Neural cell (in vitro differentiated cells): ENCODE measurements around the gene MAT2A. TPM values are rescaled to one million over a fixed set of nuclear protein-coding genes. Genes with fewer than 3 reads are reported as not detected.

ENCODE experiments used
- H2AFZ ChIP-seq: fragments of 200-600, 300-800 bp; sonication (generic), shearing (Covaris generic); 2 replicates; pipeline ENCODE4 v1.6.0; 2014; ENCODE audit warnings: low read depth, mild to moderate bottlenecking, antibody characterized with exemption, low read length, moderate library complexity
- H3F3A ChIP-seq: fragments of 200-600 bp; shearing (Covaris generic); 2 replicates; pipeline ENCODE4 v1.6.1; 2016; ENCODE audit warnings: mild to moderate bottlenecking, moderate library complexity, mixed read lengths, antibody characterized with exemption, low read length; ENCODE audit not compliant: insufficient read depth, poor library complexity, severe bottlenecking
- H3K27ac ChIP-seq: fragments of 200-600, 300-800 bp; sonication (generic), shearing (Covaris generic); 2 replicates; pipeline ENCODE4 v1.5.1; 2014; ENCODE audit warnings: mild to moderate bottlenecking, low read length, moderate library complexity
- H3K27me3 ChIP-seq: fragments of 300-800, 200-600 bp; sonication (generic), shearing (Covaris generic); 2 replicates; pipeline ENCODE4 v1.6.0; 2014; ENCODE audit warnings: mild to moderate bottlenecking, low read depth, low read length, moderate library complexity; ENCODE audit not compliant: insufficient read depth
- H3K36me3 ChIP-seq: fragments of 300-800, 200-600 bp; sonication (generic), shearing (Covaris generic); 2 replicates; pipeline ENCODE4 v1.5.1; 2014; ENCODE audit warnings: mild to moderate bottlenecking, antibody characterized with exemption, low read length, moderate library complexity; ENCODE audit not compliant: insufficient read depth
- H3K4me2 ChIP-seq: fragments of 300-800, 200-600 bp; sonication (generic), shearing (Covaris generic); 2 replicates; pipeline ENCODE4 v1.6.0; 2014; ENCODE audit warnings: mild to moderate bottlenecking, low read length
- H3K4me3 ChIP-seq: fragments of 300-800, 200-600 bp; sonication (generic), shearing (Covaris generic); 2 replicates; pipeline ENCODE4 v1.5.1; 2014; ENCODE audit warnings: mild to moderate bottlenecking, low read length, moderate library complexity
- H3K79me2 ChIP-seq: fragments of 200-600 bp; shearing (Covaris generic); replicated peaks from 2 replicates; pipeline ENCODE4 v1.6.0; 2014; ENCODE audit warnings: mild to moderate bottlenecking, low read length, moderate library complexity; ENCODE audit not compliant: insufficient read depth
- H3K9ac ChIP-seq: fragments of 300-800, 200-600 bp; sonication (generic), shearing (Covaris generic); 2 replicates; pipeline ENCODE4 v1.6.1; 2016; ENCODE audit warnings: mild to moderate bottlenecking, low read length, mixed read lengths
- H3K9me2 ChIP-seq: fragments of 200-600 bp; shearing (Covaris generic); 2 replicates; pipeline ENCODE4 v1.6.1; 2016; ENCODE audit warnings: mild to moderate bottlenecking, low read length, mixed read lengths; ENCODE audit not compliant: insufficient read depth
- H3K9me3 ChIP-seq: fragments of 200-600, 300-800 bp; sonication (generic), shearing (Covaris generic); 2 replicates; pipeline ENCODE4 v1.6.1; 2016; ENCODE audit warnings: mild to moderate bottlenecking, mixed run types, low read length, moderate library complexity, mixed read lengths
- H4K20me1 ChIP-seq: fragments of 200-600 bp; shearing (Covaris generic); 2 replicates; pipeline ENCODE4 v1.6.1; 2016; ENCODE audit warnings: mild to moderate bottlenecking, mixed run types; ENCODE audit not compliant: insufficient read depth
- EP300 ChIP-seq: fragments of 450-650 bp; conservative IDR thresholded peaks from 2 replicates; pipeline ENCODE4 v1.6.1; 2014; ENCODE audit warnings: antibody characterized with exemption, mild to moderate bottlenecking, moderate library complexity; ENCODE audit not compliant: poor library complexity, severe bottlenecking
- EZH2 ChIP-seq: fragments of 200-600, 300-800 bp; shearing (Covaris generic), sonication (generic); IDR thresholded peaks from 2 replicates; pipeline ENCODE4 v1.6.1; 2014; ENCODE audit warnings: antibody characterized with exemption, low read length, borderline replicate concordance, mild to moderate bottlenecking; ENCODE audit not compliant: insufficient read depth, poor library complexity, severe bottlenecking
- MXI1 ChIP-seq: fragments of 450-650 bp; conservative IDR thresholded peaks from 2 replicates; pipeline ENCODE4 v1.6.1; 2014; ENCODE audit warnings: antibody characterized with exemption, mild to moderate bottlenecking; ENCODE audit not compliant: poor library complexity, severe bottlenecking
- POLR2AphosphoS5 ChIP-seq: IDR thresholded peaks from 2 replicates; pipeline ENCODE4 v1.6.1; 2012
- RAD21 ChIP-seq: fragments of 450-650 bp; conservative IDR thresholded peaks from 2 replicates; pipeline ENCODE4 v1.6.1; 2014; ENCODE audit warnings: antibody characterized with exemption, mild to moderate bottlenecking, moderate library complexity
- SMC3 ChIP-seq: fragments of 450-650 bp; conservative IDR thresholded peaks from 2 replicates; pipeline ENCODE4 v1.6.1; 2014; ENCODE audit warnings: antibody characterized with exemption, mild to moderate bottlenecking, moderate library complexity; ENCODE audit not compliant: poor library complexity
- TAF1 ChIP-seq: IDR thresholded peaks from 2 replicates; pipeline ENCODE4 v1.6.1; 2012; ENCODE audit warnings: low read depth
- polyA plus RNA-seq: library from polyadenylated mRNA; depleted of rRNA; stranded (reverse); fragments of >200 nt; gene quantifications from 2 replicates; pipeline ENCODE4 v1.2.3, GENCODE V29; 2014
- TF ChIP-seq, protein P1 (sequence below): IDR thresholded peaks from 2 replicates; pipeline ENCODE4 v1.6.1; 2012; ENCODE audit warnings: borderline replicate concordance
- TF ChIP-seq, protein P2 (sequence below): fragments of 450-650 bp; IDR thresholded peaks from 2 replicates; pipeline ENCODE4 v1.5.1; 2014; ENCODE audit warnings: antibody characterized with exemption, mild to moderate bottlenecking, moderate library complexity; ENCODE audit not compliant: poor library complexity, severe bottlenecking

Gene MAT2A
- polyA plus RNA-seq, 1 donor from 2014 or later, result 230 TPM

DNA sequence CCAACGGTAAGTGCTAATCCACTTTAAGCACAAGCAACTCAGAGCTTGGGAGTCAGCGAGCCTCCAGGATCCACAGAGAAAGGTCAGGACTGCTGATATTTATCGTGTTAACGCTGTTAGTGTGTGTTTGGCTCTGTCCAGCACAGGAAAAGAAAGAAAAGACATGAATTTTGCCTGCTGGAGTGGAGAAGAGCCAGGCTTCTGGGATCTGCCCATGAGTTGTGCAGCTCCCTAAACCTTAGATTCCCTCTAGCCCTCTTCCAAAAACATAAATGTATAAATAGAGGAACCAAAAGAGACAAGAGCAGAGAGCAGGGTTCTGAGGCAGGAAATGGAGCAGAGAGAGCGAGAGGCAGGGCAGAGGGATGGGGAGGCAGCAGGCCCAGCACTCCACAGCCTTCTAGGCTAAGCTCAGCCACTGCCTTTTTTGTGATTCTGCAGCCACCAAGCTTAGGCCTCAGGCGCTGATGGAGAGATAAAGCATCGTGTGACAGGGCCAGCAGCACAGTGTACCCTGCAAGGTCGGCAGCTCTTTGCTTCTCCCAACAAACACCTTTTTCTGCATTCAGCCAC, 14.5 kb upstream of the MAT2A start:
- H3K9me3 ChIP-seq, result no peaks in the 10 kb centered on the region
- TF ChIP-seq, protein P1, sequence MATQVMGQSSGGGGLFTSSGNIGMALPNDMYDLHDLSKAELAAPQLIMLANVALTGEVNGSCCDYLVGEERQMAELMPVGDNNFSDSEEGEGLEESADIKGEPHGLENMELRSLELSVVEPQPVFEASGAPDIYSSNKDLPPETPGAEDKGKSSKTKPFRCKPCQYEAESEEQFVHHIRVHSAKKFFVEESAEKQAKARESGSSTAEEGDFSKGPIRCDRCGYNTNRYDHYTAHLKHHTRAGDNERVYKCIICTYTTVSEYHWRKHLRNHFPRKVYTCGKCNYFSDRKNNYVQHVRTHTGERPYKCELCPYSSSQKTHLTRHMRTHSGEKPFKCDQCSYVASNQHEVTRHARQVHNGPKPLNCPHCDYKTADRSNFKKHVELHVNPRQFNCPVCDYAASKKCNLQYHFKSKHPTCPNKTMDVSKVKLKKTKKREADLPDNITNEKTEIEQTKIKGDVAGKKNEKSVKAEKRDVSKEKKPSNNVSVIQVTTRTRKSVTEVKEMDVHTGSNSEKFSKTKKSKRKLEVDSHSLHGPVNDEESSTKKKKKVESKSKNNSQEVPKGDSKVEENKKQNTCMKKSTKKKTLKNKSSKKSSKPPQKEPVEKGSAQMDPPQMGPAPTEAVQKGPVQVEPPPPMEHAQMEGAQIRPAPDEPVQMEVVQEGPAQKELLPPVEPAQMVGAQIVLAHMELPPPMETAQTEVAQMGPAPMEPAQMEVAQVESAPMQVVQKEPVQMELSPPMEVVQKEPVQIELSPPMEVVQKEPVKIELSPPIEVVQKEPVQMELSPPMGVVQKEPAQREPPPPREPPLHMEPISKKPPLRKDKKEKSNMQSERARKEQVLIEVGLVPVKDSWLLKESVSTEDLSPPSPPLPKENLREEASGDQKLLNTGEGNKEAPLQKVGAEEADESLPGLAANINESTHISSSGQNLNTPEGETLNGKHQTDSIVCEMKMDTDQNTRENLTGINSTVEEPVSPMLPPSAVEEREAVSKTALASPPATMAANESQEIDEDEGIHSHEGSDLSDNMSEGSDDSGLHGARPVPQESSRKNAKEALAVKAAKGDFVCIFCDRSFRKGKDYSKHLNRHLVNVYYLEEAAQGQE, result no peak
- no peak for TF ChIP-seq MXI1
- TF ChIP-seq, protein P2, sequence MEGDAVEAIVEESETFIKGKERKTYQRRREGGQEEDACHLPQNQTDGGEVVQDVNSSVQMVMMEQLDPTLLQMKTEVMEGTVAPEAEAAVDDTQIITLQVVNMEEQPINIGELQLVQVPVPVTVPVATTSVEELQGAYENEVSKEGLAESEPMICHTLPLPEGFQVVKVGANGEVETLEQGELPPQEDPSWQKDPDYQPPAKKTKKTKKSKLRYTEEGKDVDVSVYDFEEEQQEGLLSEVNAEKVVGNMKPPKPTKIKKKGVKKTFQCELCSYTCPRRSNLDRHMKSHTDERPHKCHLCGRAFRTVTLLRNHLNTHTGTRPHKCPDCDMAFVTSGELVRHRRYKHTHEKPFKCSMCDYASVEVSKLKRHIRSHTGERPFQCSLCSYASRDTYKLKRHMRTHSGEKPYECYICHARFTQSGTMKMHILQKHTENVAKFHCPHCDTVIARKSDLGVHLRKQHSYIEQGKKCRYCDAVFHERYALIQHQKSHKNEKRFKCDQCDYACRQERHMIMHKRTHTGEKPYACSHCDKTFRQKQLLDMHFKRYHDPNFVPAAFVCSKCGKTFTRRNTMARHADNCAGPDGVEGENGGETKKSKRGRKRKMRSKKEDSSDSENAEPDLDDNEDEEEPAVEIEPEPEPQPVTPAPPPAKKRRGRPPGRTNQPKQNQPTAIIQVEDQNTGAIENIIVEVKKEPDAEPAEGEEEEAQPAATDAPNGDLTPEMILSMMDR, result no peak
- no peak for TF ChIP-seq EZH2
- TF ChIP-seq TAF1, result no peak
- no peak for TF ChIP-seq POLR2AphosphoS5
- no peak for TF ChIP-seq EP300
- TF ChIP-seq RAD21, result no peak
- TF ChIP-seq SMC3, result no peak
- H3K4me3 ChIP-seq, result no peak overlapping the region
- peak overlapping the region; percentile 15 for H3K9ac ChIP-seq
- no peak overlapping the region for H3K4me2 ChIP-seq
- H3K27ac ChIP-seq, result no peak overlapping the region
- H3K27me3 ChIP-seq, result no peaks in the 10 kb centered on the region
- H3F3A ChIP-seq, result no peaks in the 10 kb centered on the region
- H2AFZ ChIP-seq, result no peak overlapping the region
- no peaks in the 10 kb centered on the region for H3K79me2 ChIP-seq
- no peaks in the 10 kb centered on the region for H3K36me3 ChIP-seq
- H4K20me1 ChIP-seq, result no peaks in the 10 kb centered on the region
- no peaks in the 10 kb centered on the region for H3K9me2 ChIP-seq

GRCh38 chr2:85525029-85525428, 13.9 kb upstream of the MAT2A start:
- H3F3A ChIP-seq, result no peaks in the 10 kb centered on the region
- no peaks in the 10 kb centered on the region for H3K9me2 ChIP-seq
- no peak for TF ChIP-seq RAD21
- no peak for TF ChIP-seq POLR2AphosphoS5
- no peak for TF ChIP-seq EP300
- TF ChIP-seq TAF1, result no peak
- TF ChIP-seq, protein P1, result no peak
- no peak for TF ChIP-seq SMC3
- TF ChIP-seq MXI1, result no peak
- TF ChIP-seq, protein P2, result no peak
- TF ChIP-seq EZH2, result no peak
- no peaks in the 10 kb centered on the region for H3K9me3 ChIP-seq
- no peak overlapping the region for H3K9ac ChIP-seq
- H3K4me3 ChIP-seq, result no peak overlapping the region
- no peaks in the 10 kb centered on the region for H3K36me3 ChIP-seq
- no peak overlapping the region for H3K27ac ChIP-seq
- H2AFZ ChIP-seq, result no peak overlapping the region
- no peaks in the 10 kb centered on the region for H4K20me1 ChIP-seq
- H3K79me2 ChIP-seq, result no peaks in the 10 kb centered on the region
- H3K27me3 ChIP-seq, result no peaks in the 10 kb centered on the region
- H3K4me2 ChIP-seq, result no peak overlapping the region
